Thyroid gland (tissue), 4 donors: ENCODE measurements around the gene PRSS33. TPM values are rescaled to one million over a fixed set of nuclear protein-coding genes. Genes with fewer than 3 reads are reported as not detected.

Experiments
- DNase-seq, 2 donors: peaks; one replicate each; pipeline ENCODE4 v3.0.0-alpha.2; 2019
- H3K27ac ChIP-seq, 3 donors: fragments of 200-600 bp; sonication (generic); 1 replicate in 2 of 3; 2 replicates in 1 of 3; pipeline ENCODE4 v1.5.1; 2016 to 2019; ENCODE audit warnings: mild to moderate bottlenecking in 1 of 3, moderate library complexity in 1 of 3
- H3K27me3 ChIP-seq: fragments of 200-600 bp; sonication (generic); one replicate; pipeline ENCODE4 v1.5.1; 2019
- H3K36me3 ChIP-seq, 2 donors: fragments of 200-600 bp; sonication (generic); one replicate each; pipeline ENCODE4 v1.5.1; 2016 to 2019
- H3K4me1 ChIP-seq, 2 donors: fragments of 200-600 bp; sonication (generic); one replicate each; pipeline ENCODE4 v1.5.1; 2017 to 2019
- H3K4me3 ChIP-seq, 3 donors: fragments of 200-600 bp; sonication (generic); replicated peaks in 1 of 3; 1 replicate in 2 of 3; 2 replicates in 1 of 3; pipeline ENCODE4 v1.5.1; 2016; ENCODE audit warnings: mild to moderate bottlenecking in 1 of 3
- H3K9me3 ChIP-seq: fragments of 200-600 bp; sonication (generic); one replicate; pipeline ENCODE4 v1.5.1; 2017
- POLR2A ChIP-seq, 2 donors: fragments of 450-650 bp; IDR thresholded peaks; one replicate each; pipeline ENCODE4 v1.6.1; 2017; ENCODE audit warnings: antibody characterized with exemption in 2 of 2, mild to moderate bottlenecking in 2 of 2, moderate library complexity in 1 of 2
- WGBS, 2 donors: methylation state at CpG; one replicate each; pipeline ENCODE4 v1.1.5; 2017; 5-methylcytosine and 5-hydroxymethylcytosine counted together
- intact Hi-C: fragments of 100-400 bp; cut with DNase I; formaldehyde crosslinking; loops from one replicate; pipeline ENCODE4 v1.15.1; 2023
- total RNA-seq, 4 donors: library from RNA; depleted of rRNA; stranded (reverse); fragments of >200 nt; gene quantifications; one replicate each; pipeline ENCODE4 v1.2.3, GENCODE V29; 2016
- TF ChIP-seq, protein P1 (sequence below), 6 experiments: fragments of 200-600 bp in 3 of 6; fragments of 450-650 bp in 3 of 6; sonication (generic) in 3 of 6; IDR thresholded peaks; one replicate each; pipeline ENCODE4 v1.5.1; 2016 to 2019; ENCODE audit warnings: antibody characterized with exemption in 6 of 6, mild to moderate bottlenecking in 2 of 6, inconsistent platforms in 1 of 6, moderate library complexity in 1 of 6

Gene PRSS33
- total RNA-seq, 4 donors from 2014 or later: not detected

DNA sequence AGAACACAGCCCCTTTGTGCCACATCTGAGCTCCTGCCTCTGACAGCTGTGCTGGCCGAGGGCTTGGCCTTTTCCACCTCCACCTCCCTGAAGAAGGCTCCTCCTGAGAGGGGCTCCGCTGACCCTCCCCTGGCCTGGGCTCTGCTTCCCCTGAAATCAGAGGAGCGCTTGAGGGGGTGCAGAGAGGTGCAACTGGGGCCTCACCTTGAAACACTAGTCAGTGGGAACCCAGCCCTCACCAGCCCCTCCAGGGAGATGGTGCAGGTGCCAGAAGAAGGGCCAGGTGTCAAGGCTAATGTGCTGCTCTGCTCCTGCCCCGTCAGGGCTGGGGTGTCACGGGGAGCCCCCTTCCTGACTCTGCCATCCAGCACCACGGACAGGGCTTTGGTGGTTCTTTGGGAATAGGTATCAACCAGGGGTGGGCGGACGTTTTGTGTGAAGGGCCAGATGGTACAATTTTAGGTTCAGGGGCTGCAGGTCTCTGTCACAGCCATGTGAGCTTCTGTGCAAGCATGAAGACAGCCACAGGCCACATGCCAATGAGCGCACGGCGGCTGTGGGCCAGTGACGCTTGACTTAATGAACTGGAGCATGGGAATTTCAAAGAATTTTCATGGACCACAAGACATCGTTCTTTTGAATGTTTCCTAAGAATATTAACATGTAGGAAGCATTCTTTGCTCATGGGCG, 40.6 kb upstream of the PRSS33 start:
- H3K4me1 ChIP-seq: no peaks in the 10 kb centered on the region
- H3K36me3 ChIP-seq: no peaks in the 10 kb centered on the region
- no peak overlapping the region for H3K4me3 ChIP-seq
- intact Hi-C loops: no loop called here
- 72 to 77% methylated on average over 12 to 14 of the region's 14 CpGs for WGBS, 2 donors
- no peak overlapping the region for H3K27ac ChIP-seq
- no peaks in the 10 kb centered on the region for H3K9me3 ChIP-seq
- TF ChIP-seq POLR2A (IDR thresholded peaks at IDR 0.05): no peak
- TF ChIP-seq, protein P1, sequence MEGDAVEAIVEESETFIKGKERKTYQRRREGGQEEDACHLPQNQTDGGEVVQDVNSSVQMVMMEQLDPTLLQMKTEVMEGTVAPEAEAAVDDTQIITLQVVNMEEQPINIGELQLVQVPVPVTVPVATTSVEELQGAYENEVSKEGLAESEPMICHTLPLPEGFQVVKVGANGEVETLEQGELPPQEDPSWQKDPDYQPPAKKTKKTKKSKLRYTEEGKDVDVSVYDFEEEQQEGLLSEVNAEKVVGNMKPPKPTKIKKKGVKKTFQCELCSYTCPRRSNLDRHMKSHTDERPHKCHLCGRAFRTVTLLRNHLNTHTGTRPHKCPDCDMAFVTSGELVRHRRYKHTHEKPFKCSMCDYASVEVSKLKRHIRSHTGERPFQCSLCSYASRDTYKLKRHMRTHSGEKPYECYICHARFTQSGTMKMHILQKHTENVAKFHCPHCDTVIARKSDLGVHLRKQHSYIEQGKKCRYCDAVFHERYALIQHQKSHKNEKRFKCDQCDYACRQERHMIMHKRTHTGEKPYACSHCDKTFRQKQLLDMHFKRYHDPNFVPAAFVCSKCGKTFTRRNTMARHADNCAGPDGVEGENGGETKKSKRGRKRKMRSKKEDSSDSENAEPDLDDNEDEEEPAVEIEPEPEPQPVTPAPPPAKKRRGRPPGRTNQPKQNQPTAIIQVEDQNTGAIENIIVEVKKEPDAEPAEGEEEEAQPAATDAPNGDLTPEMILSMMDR (IDR thresholded peaks at IDR 0.05): no peak
- no peaks in the 10 kb centered on the region for H3K27me3 ChIP-seq
- no peak for DNase-seq

DNA sequence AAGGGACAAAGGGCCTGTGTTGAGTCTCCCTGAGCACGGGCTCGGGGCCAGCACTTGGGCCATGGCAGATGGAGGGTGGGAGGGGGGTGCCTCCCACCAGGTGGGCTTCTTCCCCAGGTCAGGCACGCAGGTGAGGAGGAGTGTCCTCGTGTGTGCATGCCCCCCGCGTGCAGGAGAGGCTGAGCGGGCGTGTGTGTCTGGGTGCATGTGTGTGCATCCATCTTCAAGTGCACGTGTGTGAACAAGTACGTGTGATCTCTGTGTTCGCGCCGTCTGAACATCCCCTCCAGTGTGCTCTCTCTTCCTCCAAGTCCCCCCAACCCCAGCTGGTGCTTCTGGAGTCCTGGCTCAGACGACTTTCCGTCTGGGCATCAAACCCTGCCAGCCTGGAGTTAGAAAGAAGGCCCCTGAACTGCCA, 40.0 kb upstream of the PRSS33 start:
- no peak for DNase-seq
- 67 to 73% methylated on average over 7 to 12 of the region's 15 CpGs for WGBS, 2 donors
- TF ChIP-seq POLR2A (IDR thresholded peaks at IDR 0.05): no peak
- TF ChIP-seq, protein P1 (IDR thresholded peaks at IDR 0.05): no peak
- H3K27me3 ChIP-seq: no peaks in the 10 kb centered on the region
- H3K4me1 ChIP-seq: no peaks in the 10 kb centered on the region
- intact Hi-C loops: no loop called here
- no peak overlapping the region for H3K27ac ChIP-seq
- H3K36me3 ChIP-seq: no peaks in the 10 kb centered on the region
- no peaks in the 10 kb centered on the region for H3K9me3 ChIP-seq
- no peak overlapping the region for H3K4me3 ChIP-seq

DNA sequence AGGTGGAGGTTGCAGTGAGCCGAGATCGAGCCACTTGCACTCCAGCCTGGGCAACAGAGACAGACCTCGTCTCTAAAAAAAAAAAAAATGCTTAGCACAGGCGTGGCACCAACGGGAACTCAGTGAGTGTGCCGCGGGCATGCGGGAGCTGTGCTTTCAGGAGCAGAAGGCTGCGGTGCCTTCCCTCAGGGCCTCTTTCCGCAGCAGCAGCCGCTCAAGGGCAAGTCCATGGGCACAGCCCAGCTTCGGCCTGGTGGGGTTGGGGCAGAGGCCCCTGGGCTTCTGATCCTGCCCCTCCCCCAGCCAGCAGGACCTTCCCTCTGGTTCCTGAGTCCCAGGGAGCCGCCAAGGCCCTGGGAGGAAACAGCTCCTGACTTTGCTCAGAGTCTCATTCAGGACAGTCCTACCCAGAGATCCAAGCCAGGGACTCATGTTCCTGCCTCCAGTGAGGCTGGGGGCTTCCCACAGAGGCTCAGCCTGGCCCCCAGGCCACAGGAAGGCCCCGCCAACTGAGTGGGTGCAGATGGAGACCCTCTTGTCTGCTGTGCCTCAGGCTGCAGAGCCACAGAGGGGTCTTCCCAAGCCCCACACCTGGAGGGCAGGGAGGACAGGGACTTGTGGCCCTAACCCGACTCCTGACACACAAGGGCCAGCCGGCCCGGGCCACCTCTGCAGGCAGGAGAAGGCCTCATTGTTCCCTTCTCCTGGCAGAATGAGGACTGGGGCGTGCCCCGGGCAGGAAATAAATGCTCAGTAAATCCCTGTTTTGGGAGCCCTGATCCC, 39.4 kb upstream of the PRSS33 start:
- intact Hi-C loops: no loop called here
- H3K4me3 ChIP-seq: no peak overlapping the region
- H3K36me3 ChIP-seq: no peaks in the 10 kb centered on the region
- TF ChIP-seq, protein P1 (IDR thresholded peaks at IDR 0.05): no peak
- TF ChIP-seq POLR2A (IDR thresholded peaks at IDR 0.05): no peak
- no peaks in the 10 kb centered on the region for H3K4me1 ChIP-seq
- 71 to 72% methylated on average over 16 of the region's 19 CpGs for WGBS, 2 donors
- no peaks in the 10 kb centered on the region for H3K9me3 ChIP-seq
- no peak for DNase-seq
- H3K27me3 ChIP-seq: no peaks in the 10 kb centered on the region
- H3K27ac ChIP-seq: no peak overlapping the region

DNA sequence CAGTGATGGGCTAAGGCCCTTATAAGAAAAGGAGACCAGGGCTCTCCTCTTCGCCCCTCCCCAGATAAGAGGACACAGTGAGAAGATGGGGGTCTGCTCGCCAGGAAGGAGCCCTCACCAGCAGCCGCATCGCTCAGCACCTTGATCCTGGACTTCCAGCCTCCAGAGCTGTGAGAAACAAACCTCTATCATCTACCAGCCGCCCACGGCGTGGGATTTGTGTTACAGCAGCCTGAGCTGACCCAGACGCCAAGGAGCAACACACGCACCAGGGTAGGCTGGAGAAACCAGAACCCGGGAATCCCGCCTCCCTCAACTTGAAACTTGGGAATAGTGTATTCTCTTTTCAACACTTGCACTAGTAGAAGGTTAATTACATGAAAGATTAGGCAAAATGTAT, 38.5 kb upstream of the PRSS33 start:
- Histone ChIP-seq H3K36me3 (no peaks in the 10 kb centered on the region), H3K4me1 (no peaks in the 10 kb centered on the region), H3K27ac (no peak overlapping the region), H3K27me3 (no peaks in the 10 kb centered on the region), H3K4me3 (no peak overlapping the region), H3K9me3 (no peaks in the 10 kb centered on the region)
- DNase-seq: no peak
- intact Hi-C loops: no loop called here
- 75 to 79% methylated on average over 9 to 11 of the region's 11 CpGs for WGBS, 2 donors
- TF ChIP-seq, protein P1 (IDR thresholded peaks at IDR 0.05): no peak
- TF ChIP-seq POLR2A (IDR thresholded peaks at IDR 0.05): no peak
